Measurements from ENCODE around the gene HOXD13.

The HOXD13 gene

DNA sequence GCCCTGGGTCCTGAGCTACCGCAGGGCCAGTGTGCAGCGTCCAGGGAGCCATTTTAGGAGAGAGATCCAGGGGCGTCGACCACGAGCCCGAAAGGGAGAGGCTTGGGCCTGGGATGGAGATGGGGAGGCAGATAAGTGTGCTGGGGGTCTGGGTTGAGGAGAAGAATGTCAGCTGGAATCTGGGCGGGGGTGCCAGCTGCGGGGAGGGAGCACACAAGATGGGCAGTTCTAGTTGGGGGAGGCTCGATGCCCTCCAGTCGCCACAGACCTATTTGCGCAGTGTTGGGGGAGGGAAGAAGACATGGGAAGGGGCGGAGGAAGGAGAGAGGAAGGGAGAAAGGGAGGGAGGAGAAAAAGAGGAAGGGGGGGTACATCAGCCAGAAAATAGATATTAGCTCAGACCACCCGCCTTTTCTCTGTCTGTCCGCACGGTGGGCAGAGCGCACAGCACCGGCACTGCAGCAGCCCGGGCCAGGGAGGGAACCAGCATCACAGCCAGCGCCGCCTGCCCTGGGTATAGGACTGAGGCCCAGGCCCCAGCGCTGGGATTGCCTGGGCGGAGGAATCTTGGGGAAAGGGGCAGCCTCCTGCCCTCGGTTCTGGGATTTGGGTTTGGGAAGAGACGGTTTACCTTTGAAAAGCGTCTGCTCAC lies 12.7 kb downstream of the HOXD13 start:
- TF ChIP-seq, protein P1, sequence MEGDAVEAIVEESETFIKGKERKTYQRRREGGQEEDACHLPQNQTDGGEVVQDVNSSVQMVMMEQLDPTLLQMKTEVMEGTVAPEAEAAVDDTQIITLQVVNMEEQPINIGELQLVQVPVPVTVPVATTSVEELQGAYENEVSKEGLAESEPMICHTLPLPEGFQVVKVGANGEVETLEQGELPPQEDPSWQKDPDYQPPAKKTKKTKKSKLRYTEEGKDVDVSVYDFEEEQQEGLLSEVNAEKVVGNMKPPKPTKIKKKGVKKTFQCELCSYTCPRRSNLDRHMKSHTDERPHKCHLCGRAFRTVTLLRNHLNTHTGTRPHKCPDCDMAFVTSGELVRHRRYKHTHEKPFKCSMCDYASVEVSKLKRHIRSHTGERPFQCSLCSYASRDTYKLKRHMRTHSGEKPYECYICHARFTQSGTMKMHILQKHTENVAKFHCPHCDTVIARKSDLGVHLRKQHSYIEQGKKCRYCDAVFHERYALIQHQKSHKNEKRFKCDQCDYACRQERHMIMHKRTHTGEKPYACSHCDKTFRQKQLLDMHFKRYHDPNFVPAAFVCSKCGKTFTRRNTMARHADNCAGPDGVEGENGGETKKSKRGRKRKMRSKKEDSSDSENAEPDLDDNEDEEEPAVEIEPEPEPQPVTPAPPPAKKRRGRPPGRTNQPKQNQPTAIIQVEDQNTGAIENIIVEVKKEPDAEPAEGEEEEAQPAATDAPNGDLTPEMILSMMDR (conservative IDR thresholded peaks at IDR 0.05; ENCODE audit: low read length): no peak
- no peak overlapping the region; the same call in 1 of the 2 replicates for H3K4me3 ChIP-seq (ENCODE audit: low read length)
- DNase-seq (ENCODE audit: low read depth): no peak

DNA sequence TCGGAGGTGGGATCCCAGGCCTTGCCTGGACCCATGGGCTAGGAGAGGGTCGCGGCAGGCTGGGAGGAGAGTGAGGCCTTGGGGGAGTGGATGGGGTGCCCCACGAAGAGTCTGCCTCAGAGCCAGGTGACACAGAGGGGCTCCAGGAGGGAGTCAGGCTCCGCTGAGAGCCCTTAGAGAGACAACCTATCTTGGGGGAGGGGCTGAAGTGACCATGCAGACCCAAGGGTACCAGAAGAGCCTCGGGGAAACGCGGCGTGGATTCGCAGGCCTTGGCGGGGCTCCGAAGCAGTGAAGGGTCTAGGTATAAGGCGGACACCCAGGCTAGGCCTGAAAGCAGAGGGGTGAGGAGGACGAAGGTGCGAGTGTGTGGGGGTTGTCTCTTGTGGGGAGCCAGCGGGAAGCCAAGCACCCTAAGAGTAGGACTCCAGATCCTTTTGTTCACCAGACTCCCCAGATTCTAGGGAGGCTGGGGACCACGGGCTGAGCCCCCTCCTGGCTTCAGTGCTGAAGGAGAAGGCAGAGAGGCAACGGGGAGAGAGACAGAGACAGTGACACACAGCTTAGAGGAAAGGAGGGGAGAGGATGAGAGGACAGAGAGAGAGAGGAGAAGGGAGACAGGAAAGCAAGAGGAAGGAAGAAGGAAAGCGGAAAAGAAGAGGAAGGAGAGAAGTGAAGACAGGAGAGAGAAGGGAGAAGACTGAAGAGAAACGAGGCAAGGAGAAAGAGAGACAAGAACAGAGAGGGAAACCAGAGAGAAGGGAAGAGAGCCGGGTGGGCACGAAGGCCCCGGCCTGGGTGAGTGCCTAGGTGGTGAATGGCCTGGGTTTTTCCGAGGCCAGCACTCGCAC lies 13.4 kb downstream of the HOXD13 start:
- H3K4me3 ChIP-seq (ENCODE audit: low read length): no peak overlapping the region
- TF ChIP-seq, protein P1 (conservative IDR thresholded peaks at IDR 0.05; ENCODE audit: low read length): no peak
- DNase-seq (ENCODE audit: low read depth): no peak

DNA sequence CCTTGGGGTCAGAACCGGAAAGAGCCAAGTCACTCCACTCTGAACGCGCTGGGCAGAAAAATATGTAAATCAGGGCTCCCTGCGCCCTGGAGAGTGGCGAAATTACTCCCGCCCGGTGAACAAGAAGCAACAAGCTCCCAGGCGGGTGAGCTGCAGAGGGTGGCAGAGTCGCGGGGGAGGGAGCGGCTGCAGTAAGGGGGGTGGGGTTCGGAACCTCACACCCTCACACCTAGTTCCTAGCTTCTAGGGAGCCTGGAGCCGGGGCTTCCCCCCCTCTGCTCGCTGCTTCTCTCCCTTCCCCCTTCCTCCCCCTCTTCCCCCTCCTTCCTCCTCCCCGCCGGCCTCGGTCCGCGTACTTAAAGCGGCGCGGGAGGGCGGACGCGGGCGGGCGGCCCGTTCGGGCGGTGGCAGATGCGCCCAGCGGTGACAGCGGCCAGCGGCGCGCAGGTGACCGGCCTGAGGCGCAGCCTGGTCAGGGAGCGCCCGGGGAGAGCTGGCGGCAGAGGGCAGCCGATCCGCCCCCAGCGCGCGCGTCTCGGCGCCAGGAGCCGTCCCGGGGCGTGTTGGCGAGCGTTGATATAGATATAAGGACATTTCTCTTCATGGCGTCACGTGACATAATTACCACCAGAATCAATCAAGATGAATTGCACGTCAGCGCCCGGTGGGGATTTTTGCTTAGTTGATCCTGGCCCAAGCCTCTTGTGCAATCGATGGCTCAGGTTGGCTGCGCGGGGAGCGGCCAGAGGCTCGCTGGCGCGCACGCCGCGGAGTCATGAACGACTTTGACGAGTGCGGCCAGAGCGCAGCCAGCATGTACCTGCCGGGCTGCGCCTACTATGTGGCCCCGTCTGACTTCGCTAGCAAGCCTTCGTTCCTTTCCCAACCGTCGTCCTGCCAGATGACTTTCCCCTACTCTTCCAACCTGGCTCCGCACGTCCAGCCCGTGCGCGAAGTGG lies 14.3 kb downstream of the HOXD13 start, which contains the start of gene HOXD11:
TSS of gene HOXD11 (plus strand) at position 700 of the 959 bp plus-strand sequence. CDS start at position 776, 76 bp downstream.
- DNase-seq (ENCODE audit: low read depth): no peak
- TF ChIP-seq, protein P1 (conservative IDR thresholded peaks at IDR 0.05; ENCODE audit: low read length): no peak
- peak within 1 kb of the TSS; percentile 20; the same call in 1 of the 2 replicates for H3K4me3 ChIP-seq (ENCODE audit: low read length)

DNA sequence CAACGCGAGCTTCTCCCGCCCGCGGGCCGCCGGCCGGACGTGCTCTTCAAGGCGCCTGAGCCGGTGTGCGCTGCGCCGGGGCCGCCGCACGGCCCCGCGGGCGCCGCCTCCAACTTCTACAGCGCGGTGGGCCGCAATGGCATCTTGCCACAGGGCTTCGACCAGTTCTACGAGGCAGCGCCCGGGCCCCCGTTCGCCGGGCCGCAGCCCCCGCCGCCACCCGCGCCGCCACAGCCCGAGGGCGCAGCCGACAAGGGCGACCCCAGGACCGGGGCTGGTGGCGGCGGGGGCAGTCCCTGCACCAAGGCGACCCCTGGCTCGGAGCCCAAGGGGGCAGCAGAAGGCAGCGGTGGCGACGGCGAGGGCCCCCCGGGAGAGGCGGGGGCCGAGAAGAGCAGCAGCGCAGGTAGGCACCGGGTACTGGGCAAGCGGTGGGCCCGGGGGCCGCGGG lies 15.2 kb downstream of the HOXD13 start:
- H3K4me3 ChIP-seq (ENCODE audit: low read length): no peak overlapping the region
- no peak for DNase-seq (ENCODE audit: low read depth)

DNA sequence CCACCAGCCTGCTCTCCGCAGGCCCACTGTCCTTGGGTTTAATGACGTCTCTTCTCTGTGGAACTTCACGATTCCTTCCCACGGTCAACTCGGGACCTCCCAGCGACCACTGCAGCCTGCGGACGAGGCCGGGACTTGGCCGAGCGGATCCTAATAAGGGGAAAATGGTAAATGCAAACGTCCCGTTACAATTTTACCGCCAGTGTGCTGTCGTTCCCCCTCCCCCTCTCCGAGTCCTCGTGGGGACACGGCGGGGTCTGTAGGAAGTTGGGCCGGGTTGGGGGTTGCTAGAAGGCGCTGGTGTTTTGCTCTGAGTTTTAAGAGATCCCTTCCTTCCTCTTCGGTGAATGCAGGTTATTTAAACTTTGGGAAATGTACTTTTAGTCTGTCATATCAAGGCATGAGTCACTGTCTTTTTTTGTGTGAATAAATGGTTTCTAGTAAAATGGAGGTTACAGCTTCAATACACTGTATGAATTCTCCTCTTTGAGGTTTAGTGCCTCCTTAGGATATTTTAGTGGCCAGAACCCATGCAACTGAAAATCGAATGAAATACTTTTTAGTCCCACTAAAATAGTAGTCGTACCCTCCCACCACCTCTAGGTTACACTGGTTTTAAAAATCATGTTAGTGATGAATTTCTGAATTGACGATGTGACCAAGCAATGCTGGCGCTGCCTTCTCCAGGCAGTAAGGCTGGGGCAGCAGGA lies 16.8 kb downstream of the HOXD13 start:
- no peak for DNase-seq (ENCODE audit: low read depth)
- TF ChIP-seq, protein P1 (conservative IDR thresholded peaks at IDR 0.05; ENCODE audit: low read length): no peak
- H3K4me3 ChIP-seq (ENCODE audit: low read length): no peak overlapping the region

More for the DNA sequence above, 15.2 kb downstream of the HOXD13 start:
- TF ChIP-seq, protein P1 (conservative IDR thresholded peaks at IDR 0.05; ENCODE audit: low read length): no peak

DNA sequence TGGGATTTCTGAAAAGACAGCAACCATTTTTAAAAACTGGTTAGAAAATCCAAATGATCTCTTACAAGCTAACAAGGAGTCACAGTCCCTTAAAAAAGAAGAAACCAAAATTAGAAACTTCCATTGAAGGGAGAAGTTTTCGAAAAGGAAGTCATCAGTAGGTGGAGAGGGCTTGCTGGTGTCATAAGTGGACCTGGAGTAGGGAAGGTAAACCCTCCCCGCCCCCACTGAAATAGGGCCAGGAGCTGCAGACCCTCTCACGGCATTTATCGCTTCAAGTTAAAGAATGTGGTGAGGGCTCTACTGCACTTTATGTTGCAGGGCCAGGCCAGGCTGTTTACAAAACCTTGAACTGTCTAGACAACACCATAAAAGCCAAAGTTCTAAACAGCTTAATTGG lies 17.4 kb downstream of the HOXD13 start:
- TF ChIP-seq, protein P1 (conservative IDR thresholded peaks at IDR 0.05; ENCODE audit: low read length): no peak
- DNase-seq (ENCODE audit: low read depth): no peak

More for the DNA sequence above, 17.4 kb downstream of the HOXD13 start:
- no peak overlapping the region for H3K4me3 ChIP-seq (ENCODE audit: low read length)
